IMR-90 (cell line): ENCODE measurements around the gene GP9. TPM values are rescaled to one million over a fixed set of nuclear protein-coding genes. Genes with fewer than 3 reads are reported as not detected.
A peak's percentile ranks its signal among the peaks of the same experiment; 100 is the strongest.

Experiments used
- ATAC-seq: fragments of 200-7000 bp; cut with Tn5 transposase; 2 replicates; pipeline ENCODE4 v1.9.1; 2020; ENCODE audit warnings: low read depth, mild to moderate bottlenecking, moderate library complexity
- BruUV-seq: library from RNA; stranded (reverse); fragments of 400-500 nt; replicated peaks from 2 replicates; lab custom pipeline; 2021; lab: Mats Ljungman, UMichigan
- CTCF ChIA-PET: fragments of 300-600 bp; formaldehyde crosslinking; extraction: SDS; loops from one replicate; lab custom pipeline; 2021; ENCODE audit warnings: antibody characterized with exemption; lab: Yijun Ruan, JAX
- POLR2A ChIA-PET: fragments of 300-600 bp; sonication (Branson Sonifier 250); formaldehyde crosslinking; loops from one replicate; lab custom pipeline; 2022; ENCODE audit warnings: antibody characterized with exemption; ENCODE audit not compliant: unreplicated experiment; lab: Charles Lee
- DNase-seq: peaks from one replicate; pipeline ENCODE4 v3.0.0; 2013
- H2AFZ ChIP-seq: replicated peaks from 2 replicates; pipeline ENCODE3; 2013; ENCODE audit warnings: low read length, mild to moderate bottlenecking; ENCODE audit not compliant: poor library complexity
- H2AK5ac ChIP-seq: 2 replicates; pipeline ENCODE4 v1.6.1; 2013; ENCODE audit warnings: low read depth, low read length, inconsistent platforms
- H2AK9ac ChIP-seq: replicated peaks from 2 replicates; pipeline ENCODE3; 2013; ENCODE audit warnings: mild to moderate bottlenecking, low read depth, low read length, moderate library complexity; ENCODE audit not compliant: poor library complexity
- H2BK120ac ChIP-seq: 2 replicates; pipeline ENCODE4 v1.6.1; 2013; ENCODE audit warnings: low read depth, low read length, inconsistent platforms
- H2BK15ac ChIP-seq: 3 replicates; pipeline ENCODE4 v1.6.1; 2013; ENCODE audit warnings: low read depth, low read length, inconsistent platforms
- H2BK20ac ChIP-seq: 2 replicates; pipeline ENCODE4 v1.6.1; 2013; ENCODE audit warnings: low read depth, mild to moderate bottlenecking, inconsistent platforms, low read length, moderate library complexity
- H2BK5ac ChIP-seq: 2 replicates; pipeline ENCODE4 v1.6.1; 2013; ENCODE audit warnings: mild to moderate bottlenecking, low read depth, low read length, inconsistent platforms; ENCODE audit not compliant: poor library complexity, severe bottlenecking
- H3K14ac ChIP-seq: replicated peaks from 2 replicates; pipeline ENCODE4 v1.6.1; 2013; ENCODE audit warnings: low read depth, low read length, inconsistent platforms
- H3K18ac ChIP-seq: 2 replicates; pipeline ENCODE4 v1.6.1; 2013; ENCODE audit warnings: low read depth, low read length, control low read depth
- H3K23ac ChIP-seq: 2 replicates; pipeline ENCODE4 v1.6.1; 2013; ENCODE audit warnings: low read depth, low read length, inconsistent platforms
- H3K27ac ChIP-seq: 2 replicates; pipeline ENCODE4 v1.5.1; 2013; ENCODE audit warnings: mild to moderate bottlenecking, control low read depth, low read length; ENCODE audit not compliant: insufficient read depth
- H3K27me3 ChIP-seq: 2 replicates; pipeline ENCODE4 v1.6.1; 2013; ENCODE audit warnings: low read length; ENCODE audit not compliant: control insufficient read depth, insufficient read depth
- H3K36me3 ChIP-seq: 2 replicates; pipeline ENCODE4 v1.6.1; 2013; ENCODE audit warnings: low read length, mixed read lengths; ENCODE audit not compliant: control insufficient read depth, insufficient read depth
- H3K4ac ChIP-seq: 2 replicates; pipeline ENCODE4 v1.6.1; 2013; ENCODE audit warnings: low read depth, low read length, inconsistent platforms
- H3K4me1 ChIP-seq: 2 replicates; pipeline ENCODE4 v1.6.1; 2013; ENCODE audit warnings: low read length, mixed read lengths; ENCODE audit not compliant: control insufficient read depth, insufficient read depth
- H3K4me2 ChIP-seq: 2 replicates; pipeline ENCODE4 v1.6.1; 2013; ENCODE audit warnings: low read depth, mild to moderate bottlenecking, control low read depth, low read length, moderate library complexity
- H3K4me3 ChIP-seq: 2 replicates; pipeline ENCODE4 v1.5.1; 2013; ENCODE audit warnings: low read depth, mild to moderate bottlenecking, control low read depth, low read length, moderate library complexity; ENCODE audit not compliant: insufficient read depth
- H3K56ac ChIP-seq: 2 replicates; pipeline ENCODE4 v1.6.1; 2013; ENCODE audit warnings: low read length, inconsistent platforms; ENCODE audit not compliant: insufficient read depth; ENCODE audit errors: extremely low read depth
- H3K79me1 ChIP-seq, 2 experiments: 2 replicates each; pipeline ENCODE4 v1.6.1; 2013; ENCODE audit warnings: low read length in 2 of 2, inconsistent platforms in 1 of 2, low read depth in 1 of 2
- H3K9ac ChIP-seq: 2 replicates; pipeline ENCODE4 v1.6.1; 2013; ENCODE audit warnings: low read depth, low read length, control low read depth
- H3K9me1 ChIP-seq: 2 replicates; pipeline ENCODE4 v1.6.1; 2013; ENCODE audit warnings: low read length, inconsistent platforms; ENCODE audit not compliant: insufficient read depth
- H3K9me3 ChIP-seq: 2 replicates; pipeline ENCODE4 v1.6.1; 2013; ENCODE audit warnings: low read length; ENCODE audit not compliant: control insufficient read depth, insufficient read depth
- H4K20me1 ChIP-seq: 2 replicates; pipeline ENCODE4 v1.6.1; 2013; ENCODE audit warnings: low read length, inconsistent platforms; ENCODE audit not compliant: insufficient read depth
- H4K5ac ChIP-seq: 2 replicates; pipeline ENCODE4 v1.6.1; 2013; ENCODE audit warnings: mild to moderate bottlenecking, low read depth, low read length, control low read depth
- H4K8ac ChIP-seq, 2 experiments: 2 replicates each; pipeline ENCODE4 v1.6.1; 2013; ENCODE audit warnings: low read depth in 2 of 2, low read length in 2 of 2, control low read depth in 1 of 2, inconsistent platforms in 1 of 2
- H4K91ac ChIP-seq: 2 replicates; pipeline ENCODE4 v1.6.1; 2013; ENCODE audit warnings: low read depth, low read length, inconsistent platforms; ENCODE audit not compliant: insufficient read depth
- BHLHE40 ChIP-seq: fragments of 150-350 bp; IDR thresholded peaks from 2 replicates; pipeline ENCODE4 v1.6.1; 2016; ENCODE audit warnings: mild to moderate bottlenecking, low read depth, low read length
- CEBPB ChIP-seq: IDR thresholded peaks from 2 replicates; pipeline ENCODE4 v1.6.1; 2012; ENCODE audit warnings: low read depth, low read length, improper control_type of control experiment
- CHD1 ChIP-seq: IDR thresholded peaks from 2 replicates; pipeline ENCODE4 v1.6.1; 2012; ENCODE audit warnings: low read depth, low read length, improper control_type of control experiment
- FOS ChIP-seq: fragments of 150-350 bp; IDR thresholded peaks from 2 replicates; pipeline ENCODE4 v1.6.1; 2016; ENCODE audit warnings: low read depth, low read length
- MAFK ChIP-seq: IDR thresholded peaks from 2 replicates; pipeline ENCODE4 v1.6.1; 2012; ENCODE audit warnings: low read depth, low read length, improper control_type of control experiment
- MAZ ChIP-seq: IDR thresholded peaks from 2 replicates; pipeline ENCODE4 v1.6.1; 2012; ENCODE audit warnings: low read depth, mild to moderate bottlenecking, low read length, improper control_type of control experiment, moderate library complexity, borderline replicate concordance
- MXI1 ChIP-seq: IDR thresholded peaks from 2 replicates; pipeline ENCODE4 v1.6.1; 2012; ENCODE audit warnings: low read depth, mild to moderate bottlenecking, low read length, moderate library complexity, borderline replicate concordance
- NFE2L2 ChIP-seq: fragments of 150-350 bp; IDR thresholded peaks from 2 replicates; pipeline ENCODE4 v1.6.1; 2016; ENCODE audit warnings: low read depth, mild to moderate bottlenecking, low read length
- POLR2A ChIP-seq: IDR thresholded peaks from 2 replicates; pipeline ENCODE4 v1.6.1; 2012; ENCODE audit warnings: mild to moderate bottlenecking, low read depth, low read length
- RAD21 ChIP-seq: IDR thresholded peaks from 2 replicates; pipeline ENCODE4 v1.6.1; 2012; ENCODE audit warnings: low read length, improper control_type of control experiment
- RCOR1 ChIP-seq: IDR thresholded peaks from 2 replicates; pipeline ENCODE4 v1.6.1; 2012; ENCODE audit warnings: mild to moderate bottlenecking, low read length, improper control_type of control experiment; ENCODE audit not compliant: insufficient replicate concordance
- RFX5 ChIP-seq: IDR thresholded peaks from 2 replicates; pipeline ENCODE4 v1.8.0; 2012; ENCODE audit warnings: low read depth, mild to moderate bottlenecking, low read length, moderate library complexity
- SMC3 ChIP-seq: fragments of 150-350 bp; IDR thresholded peaks from 2 replicates; pipeline ENCODE4 v1.6.1; 2016; ENCODE audit warnings: low read depth, mild to moderate bottlenecking, antibody characterized with exemption, low read length, moderate library complexity
- WGBS, 2 experiments: methylation state at CpG; one replicate each; pipeline versions ENCODE4 v1.1.5 to v1.1.7; 2013; ENCODE audit warnings: missing lambda C conversion rate in 2 of 2; ENCODE audit not compliant: insufficient read length in 1 of 2; ENCODE audit errors: extremely low coverage in 2 of 2; 5-methylcytosine and 5-hydroxymethylcytosine counted together
- dilution Hi-C: fragments of 300-500 bp; cut with HindIII; formaldehyde crosslinking; loops from one replicate; pipeline ENCODE4 v1.14.3; 2018; ENCODE audit warnings: low sequenced_read_pairs; ENCODE audit not compliant: unreplicated experiment
- in situ Hi-C: fragments of 300-500 bp; cut with MboI; formaldehyde crosslinking; loops from 3 replicates; pipeline ENCODE4 v1.14.3; 2019; ENCODE audit warnings: low sequenced_read_pairs, inconsistent platforms, mixed read lengths
- intact Hi-C: fragments of 100-400 bp; cut with micrococcal nuclease; formaldehyde crosslinking; loops from 2 replicates; pipeline ENCODE4 v1.10.0; 2022
- polyA plus RNA-seq, 3 experiments: library from polyadenylated mRNA; depleted of rRNA; stranded (reverse); fragments of >200 nt; gene quantifications; 2 replicates each; pipeline ENCODE4 v1.2.3, GENCODE V29; 2012; ENCODE audit warnings: low replicate concordance in 1 of 3
- total RNA-seq: library from RNA; depleted of rRNA; stranded (reverse); fragments of >200 nt; gene quantifications from 2 replicates; pipeline ENCODE4 v1.2.3, GENCODE V29; 2012
- TF ChIP-seq, protein P1 (sequence below): conservative IDR thresholded peaks from 2 replicates; pipeline ENCODE4 v1.5.1; 2012; ENCODE audit warnings: mild to moderate bottlenecking, low read depth, low read length, improper control_type of control experiment
- TF ChIP-seq, protein P2 (sequence below): fragments of 150-350 bp; IDR thresholded peaks from 2 replicates; pipeline ENCODE4 v1.6.1; 2016; ENCODE audit warnings: low read depth, mild to moderate bottlenecking, low read length, moderate library complexity, borderline replicate concordance
- TF ChIP-seq, protein P3 (sequence below): fragments of 150-350 bp; IDR thresholded peaks from 2 replicates; pipeline ENCODE4 v1.6.1; 2017; ENCODE audit warnings: mild to moderate bottlenecking, antibody characterized with exemption, low read length, low read depth

The GP9 gene
- total and polyA plus RNA-seq, 2 of the 4 experiments (the other 2 are of a cell fraction) = not detected

DNA sequence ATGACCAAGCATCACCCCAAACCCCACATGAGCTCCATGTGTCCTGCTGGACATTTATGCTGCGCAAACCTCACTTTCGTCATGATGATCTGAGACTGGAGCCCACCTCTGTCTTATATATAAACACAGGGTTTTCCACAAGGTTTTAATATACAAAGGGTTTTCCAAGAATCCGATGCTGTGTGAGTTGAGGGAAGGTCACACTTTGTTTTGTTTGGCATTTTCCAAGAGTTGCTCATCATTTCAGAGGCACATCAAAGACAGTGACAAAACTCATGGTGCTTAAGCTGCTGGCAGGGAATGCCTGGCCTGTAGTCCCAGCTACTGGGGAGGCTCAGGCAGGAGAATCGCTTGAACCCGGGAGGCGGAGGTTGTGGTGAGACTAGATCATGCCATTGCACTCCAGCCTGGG lies 39.4 kb upstream of the GP9 start:
- H3K9me3 ChIP-seq = peaks cover 3% of the 10 kb centered on the region; the same call in 1 of the 2 replicates
- no peak overlapping the region for H2AK5ac ChIP-seq
- H2AFZ ChIP-seq = no peak overlapping the region
- WGBS, 2 experiments = no CpG with 5 or more reads among the region's 6 CpGs
- dilution Hi-C loops (no loop called here), intact Hi-C loops (no loop called here), in situ Hi-C loops (no loop called here)
- H3K14ac ChIP-seq = no peak overlapping the region
- DNase-seq (peak; percentile 83), ATAC-seq (peak; percentile 56)
- H2BK5ac ChIP-seq = no peak overlapping the region
- H3K4me3 ChIP-seq = no peak overlapping the region
- H2BK120ac ChIP-seq = 0 out of 2 replicates have a peak overlapping the region, but pooled peaks have one; percentile 79
- H3K27me3 ChIP-seq = peaks cover 22% of the 10 kb centered on the region
- no peaks in the 10 kb centered on the region for H4K20me1 ChIP-seq
- H3K79me1 ChIP-seq = no peaks in the 10 kb centered on the region
- H4K91ac ChIP-seq = peak overlapping the region; percentile 54; the same call in 1 of the 2 replicates
- no peak overlapping the region for H3K23ac ChIP-seq
- H3K27ac ChIP-seq = peak overlapping the region; percentile 55; the same call in 1 of the 2 replicates
- H3K4me2 ChIP-seq = no peak overlapping the region; the same call in 1 of the 2 replicates
- TF ChIP-seq, protein P1, sequence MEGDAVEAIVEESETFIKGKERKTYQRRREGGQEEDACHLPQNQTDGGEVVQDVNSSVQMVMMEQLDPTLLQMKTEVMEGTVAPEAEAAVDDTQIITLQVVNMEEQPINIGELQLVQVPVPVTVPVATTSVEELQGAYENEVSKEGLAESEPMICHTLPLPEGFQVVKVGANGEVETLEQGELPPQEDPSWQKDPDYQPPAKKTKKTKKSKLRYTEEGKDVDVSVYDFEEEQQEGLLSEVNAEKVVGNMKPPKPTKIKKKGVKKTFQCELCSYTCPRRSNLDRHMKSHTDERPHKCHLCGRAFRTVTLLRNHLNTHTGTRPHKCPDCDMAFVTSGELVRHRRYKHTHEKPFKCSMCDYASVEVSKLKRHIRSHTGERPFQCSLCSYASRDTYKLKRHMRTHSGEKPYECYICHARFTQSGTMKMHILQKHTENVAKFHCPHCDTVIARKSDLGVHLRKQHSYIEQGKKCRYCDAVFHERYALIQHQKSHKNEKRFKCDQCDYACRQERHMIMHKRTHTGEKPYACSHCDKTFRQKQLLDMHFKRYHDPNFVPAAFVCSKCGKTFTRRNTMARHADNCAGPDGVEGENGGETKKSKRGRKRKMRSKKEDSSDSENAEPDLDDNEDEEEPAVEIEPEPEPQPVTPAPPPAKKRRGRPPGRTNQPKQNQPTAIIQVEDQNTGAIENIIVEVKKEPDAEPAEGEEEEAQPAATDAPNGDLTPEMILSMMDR = no peak
- TF ChIP-seq CEBPB (no peak), BHLHE40 (no peak), RCOR1 (no peak), RAD21 (no peak), FOS (no peak; the same call in 1 of the 2 replicates), CHD1 (no peak), MAFK (no peak), MAZ (no peak), POLR2A (no peak), RFX5 (no peak), NFE2L2 (no peak), SMC3 (no peak), MXI1 (no peak)
- TF ChIP-seq, protein P2, sequence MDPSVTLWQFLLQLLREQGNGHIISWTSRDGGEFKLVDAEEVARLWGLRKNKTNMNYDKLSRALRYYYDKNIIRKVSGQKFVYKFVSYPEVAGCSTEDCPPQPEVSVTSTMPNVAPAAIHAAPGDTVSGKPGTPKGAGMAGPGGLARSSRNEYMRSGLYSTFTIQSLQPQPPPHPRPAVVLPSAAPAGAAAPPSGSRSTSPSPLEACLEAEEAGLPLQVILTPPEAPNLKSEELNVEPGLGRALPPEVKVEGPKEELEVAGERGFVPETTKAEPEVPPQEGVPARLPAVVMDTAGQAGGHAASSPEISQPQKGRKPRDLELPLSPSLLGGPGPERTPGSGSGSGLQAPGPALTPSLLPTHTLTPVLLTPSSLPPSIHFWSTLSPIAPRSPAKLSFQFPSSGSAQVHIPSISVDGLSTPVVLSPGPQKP = no peak
- TF ChIP-seq, protein P3, sequence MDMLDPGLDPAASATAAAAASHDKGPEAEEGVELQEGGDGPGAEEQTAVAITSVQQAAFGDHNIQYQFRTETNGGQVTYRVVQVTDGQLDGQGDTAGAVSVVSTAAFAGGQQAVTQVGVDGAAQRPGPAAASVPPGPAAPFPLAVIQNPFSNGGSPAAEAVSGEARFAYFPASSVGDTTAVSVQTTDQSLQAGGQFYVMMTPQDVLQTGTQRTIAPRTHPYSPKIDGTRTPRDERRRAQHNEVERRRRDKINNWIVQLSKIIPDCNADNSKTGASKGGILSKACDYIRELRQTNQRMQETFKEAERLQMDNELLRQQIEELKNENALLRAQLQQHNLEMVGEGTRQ = no peak
- H2BK15ac ChIP-seq = no peak overlapping the region
- H3K18ac ChIP-seq = no peak overlapping the region; the same call in 1 of the 2 replicates
- no peak overlapping the region for H2AK9ac ChIP-seq
- CTCF ChIA-PET = interaction anchor here (1.3 kb wide), 1 partner anchor 14 kb away, joined by 3 read pairs; no protein-coding TSS in a partner anchor
- peak overlapping the region; percentile 78; the same call in 1 of the 2 replicates for H2BK20ac ChIP-seq
- no peak overlapping the region for H3K9ac ChIP-seq
- H3K56ac ChIP-seq = no peak overlapping the region
- H4K5ac ChIP-seq = no peak overlapping the region
- peaks cover 11% of the 10 kb centered on the region for H3K9me1 ChIP-seq
- H3K36me3 ChIP-seq = no peaks in the 10 kb centered on the region
- no peak overlapping the region for H3K4ac ChIP-seq
- 0 out of 4 replicates have a peak overlapping the region, but pooled peaks of 1 of the 2 experiments have one; percentile 39 for H4K8ac ChIP-seq
- peaks cover 29% of the 10 kb centered on the region for H3K4me1 ChIP-seq
- POLR2A ChIA-PET = no interaction called here
- BruUV-seq = no TSS peak
